SK-N-SH (cell line): ENCODE results near the gene NALCN. TPM values are rescaled to one million over a fixed set of nuclear protein-coding genes. Genes with fewer than 3 reads are reported as not detected.

Experiments used
- CHD2 ChIP-seq: fragments of 150-350 bp; IDR thresholded peaks from 2 replicates; pipeline ENCODE4 v1.6.1; 2018; ENCODE audit warnings: low read length; ENCODE audit not compliant: partially characterized antibody
- CTCF ChIP-seq: fragments of 200-600 bp; sonication (generic); IDR thresholded peaks from 2 replicates; pipeline ENCODE4 v1.6.1; 2017; ENCODE audit warnings: antibody characterized with exemption, mild to moderate bottlenecking, moderate library complexity
- FOXJ3 ChIP-seq: sonication (generic); formaldehyde crosslinking; IDR thresholded peaks from 2 replicates; pipeline ENCODE4 v1.5.1; 2020; ENCODE audit warnings: mild to moderate bottlenecking, missing genetic modification reagents
- FOXM1 ChIP-seq: IDR thresholded peaks from 2 replicates; pipeline ENCODE4 v1.4.0; 2012; ENCODE audit warnings: low read depth, mild to moderate bottlenecking
- GATA2 ChIP-seq: sonication (generic); formaldehyde crosslinking; IDR thresholded peaks from 2 replicates; pipeline ENCODE4 v1.5.0; 2020; ENCODE audit warnings: mild to moderate bottlenecking, missing genetic modification reagents
- IRF3 ChIP-seq: fragments of 150-350 bp; IDR thresholded peaks from 2 replicates; pipeline ENCODE4 v1.6.1; 2016; ENCODE audit warnings: mild to moderate bottlenecking, low read depth, low read length
- JUND ChIP-seq: IDR thresholded peaks from 2 replicates; pipeline ENCODE4 v1.4.0; 2012
- MEF2A ChIP-seq: IDR thresholded peaks from 2 replicates; pipeline ENCODE4 v1.4.0; 2012; ENCODE audit warnings: low read depth, borderline replicate concordance
- MXI1 ChIP-seq: IDR thresholded peaks from 2 replicates; pipeline ENCODE4 v1.6.1; 2012; ENCODE audit warnings: mild to moderate bottlenecking, low read depth, low read length, improper control_type of control experiment
- NFIC ChIP-seq: IDR thresholded peaks from 2 replicates; pipeline ENCODE4 v1.4.0; 2012; ENCODE audit warnings: borderline replicate concordance
- NRF1 ChIP-seq: IDR thresholded peaks from 2 replicates; pipeline ENCODE4 v1.6.1; 2012; ENCODE audit warnings: low read depth, mild to moderate bottlenecking, low read length
- POLR2AphosphoS5 ChIP-seq: IDR thresholded peaks from 2 replicates; pipeline ENCODE4 v1.6.1; 2012; ENCODE audit warnings: low read depth, low read length
- RAD21 ChIP-seq: IDR thresholded peaks from 2 replicates; pipeline ENCODE4 v1.6.1; 2012; ENCODE audit warnings: mild to moderate bottlenecking, low read length
- RCOR1 ChIP-seq: fragments of 150-350 bp; IDR thresholded peaks from 2 replicates; pipeline ENCODE4 v1.6.1; 2017; ENCODE audit warnings: antibody characterized with exemption, low read length
- REST ChIP-seq: IDR thresholded peaks from 2 replicates; pipeline ENCODE4 v1.6.1; 2012; ENCODE audit warnings: mild to moderate bottlenecking, low read depth, low read length, moderate library complexity
- RFX5 ChIP-seq: IDR thresholded peaks from 2 replicates; pipeline ENCODE4 v1.6.1; 2012; ENCODE audit warnings: mild to moderate bottlenecking, improper control_type of control experiment, low read length
- RXRA ChIP-seq: IDR thresholded peaks from 2 replicates; pipeline ENCODE4 v1.4.0; 2012; ENCODE audit warnings: low read depth, mild to moderate bottlenecking, borderline replicate concordance
- SIN3A ChIP-seq: IDR thresholded peaks from 2 replicates; pipeline ENCODE4 v1.6.1; 2012; ENCODE audit warnings: low read depth, mild to moderate bottlenecking, low read length, moderate library complexity, borderline replicate concordance
- TAF1 ChIP-seq: IDR thresholded peaks from 2 replicates; pipeline ENCODE4 v1.6.1; 2012; ENCODE audit warnings: low read depth, mild to moderate bottlenecking, low read length, moderate library complexity, borderline replicate concordance
- TCF12 ChIP-seq: IDR thresholded peaks from 2 replicates; pipeline ENCODE4 v1.4.0; 2012
- polyA plus RNA-seq, 3 experiments: library from polyadenylated mRNA; depleted of rRNA; stranded (reverse); fragments of >200 nt; gene quantifications; 2 replicates each; pipeline ENCODE4 v1.2.3, GENCODE V29; 2012
- TF ChIP-seq, protein P1 (sequence below): IDR thresholded peaks from 2 replicates; pipeline ENCODE4; 2012
- TF ChIP-seq, protein P2 (sequence below): IDR thresholded peaks from 2 replicates; pipeline ENCODE4 v1.4.0; 2012; ENCODE audit warnings: low read depth
- TF ChIP-seq, protein P3 (sequence below): IDR thresholded peaks from 2 replicates; pipeline ENCODE4 v1.4.0; 2012; ENCODE audit warnings: low read depth, borderline replicate concordance
- TF ChIP-seq, protein P4 (sequence below): fragments of 150-350 bp; IDR thresholded peaks from 2 replicates; pipeline ENCODE4 v1.6.1; 2017; ENCODE audit warnings: antibody characterized with exemption, low read length, low read depth, borderline replicate concordance

The NALCN gene
- polyA plus RNA-seq, 1 of the 3 experiments (the other 2 are of a cell fraction) = 3.0 TPM

- no peak for TF ChIP-seq REST
- TF ChIP-seq, protein P1, sequence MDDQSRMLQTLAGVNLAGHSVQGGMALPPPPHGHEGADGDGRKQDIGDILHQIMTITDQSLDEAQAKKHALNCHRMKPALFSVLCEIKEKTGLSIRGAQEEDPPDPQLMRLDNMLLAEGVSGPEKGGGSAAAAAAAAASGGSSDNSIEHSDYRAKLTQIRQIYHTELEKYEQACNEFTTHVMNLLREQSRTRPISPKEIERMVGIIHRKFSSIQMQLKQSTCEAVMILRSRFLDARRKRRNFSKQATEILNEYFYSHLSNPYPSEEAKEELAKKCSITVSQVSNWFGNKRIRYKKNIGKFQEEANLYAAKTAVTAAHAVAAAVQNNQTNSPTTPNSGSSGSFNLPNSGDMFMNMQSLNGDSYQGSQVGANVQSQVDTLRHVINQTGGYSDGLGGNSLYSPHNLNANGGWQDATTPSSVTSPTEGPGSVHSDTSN = peak; percentile 80
- TF ChIP-seq SIN3A = no peak
- TF ChIP-seq MEF2A = peak; percentile 52
- TF ChIP-seq IRF3 = no peak
- TF ChIP-seq RAD21 = no peak
- no peak for TF ChIP-seq CHD2
- no peak for TF ChIP-seq GATA2 (CRISPR knock-in tag)
- no peak for TF ChIP-seq CTCF
- TF ChIP-seq, protein P2, sequence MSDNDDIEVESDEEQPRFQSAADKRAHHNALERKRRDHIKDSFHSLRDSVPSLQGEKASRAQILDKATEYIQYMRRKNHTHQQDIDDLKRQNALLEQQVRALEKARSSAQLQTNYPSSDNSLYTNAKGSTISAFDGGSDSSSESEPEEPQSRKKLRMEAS = no peak
- no peak for TF ChIP-seq RFX5
- TF ChIP-seq TAF1 = no peak
- peak; percentile 86 for TF ChIP-seq TCF12
- TF ChIP-seq RXRA = peak; percentile 61
- TF ChIP-seq FOXM1 = no peak
- TF ChIP-seq, protein P3, sequence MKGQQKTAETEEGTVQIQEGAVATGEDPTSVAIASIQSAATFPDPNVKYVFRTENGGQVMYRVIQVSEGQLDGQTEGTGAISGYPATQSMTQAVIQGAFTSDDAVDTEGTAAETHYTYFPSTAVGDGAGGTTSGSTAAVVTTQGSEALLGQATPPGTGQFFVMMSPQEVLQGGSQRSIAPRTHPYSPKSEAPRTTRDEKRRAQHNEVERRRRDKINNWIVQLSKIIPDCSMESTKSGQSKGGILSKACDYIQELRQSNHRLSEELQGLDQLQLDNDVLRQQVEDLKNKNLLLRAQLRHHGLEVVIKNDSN = no peak
- peak; percentile 22; the same call in 1 of the 2 replicates for TF ChIP-seq POLR2AphosphoS5
- peak; percentile 98 for TF ChIP-seq JUND
- TF ChIP-seq, protein P4, sequence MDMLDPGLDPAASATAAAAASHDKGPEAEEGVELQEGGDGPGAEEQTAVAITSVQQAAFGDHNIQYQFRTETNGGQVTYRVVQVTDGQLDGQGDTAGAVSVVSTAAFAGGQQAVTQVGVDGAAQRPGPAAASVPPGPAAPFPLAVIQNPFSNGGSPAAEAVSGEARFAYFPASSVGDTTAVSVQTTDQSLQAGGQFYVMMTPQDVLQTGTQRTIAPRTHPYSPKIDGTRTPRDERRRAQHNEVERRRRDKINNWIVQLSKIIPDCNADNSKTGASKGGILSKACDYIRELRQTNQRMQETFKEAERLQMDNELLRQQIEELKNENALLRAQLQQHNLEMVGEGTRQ = no peak
- TF ChIP-seq NFIC = peak; percentile 80
- no peak for TF ChIP-seq MXI1
- TF ChIP-seq FOXJ3 (CRISPR knock-in tag) = no peak
- no peak for TF ChIP-seq NRF1
- TF ChIP-seq RCOR1 = no peak
- TF ChIP-seq, all 33 proteins: peak for 12
Observed at GRCh38 chr13:101211261-101211660, 205.0 kb downstream of the NALCN start (continued).
